RWPE1 (cell line): ENCODE data around the gene MAP4K4.

ENCODE experiments used
- CTCF ChIA-PET: fragments of 350-600 bp; sonication (Branson Sonifier 250); formaldehyde crosslinking; extraction: SDS; loops from one replicate; lab custom pipeline; 2021; lab: Yijun Ruan, JAX
- POLR2A ChIA-PET: fragments of 400-600 bp; formaldehyde crosslinking; extraction: SDS; loops from one replicate; lab custom pipeline; 2020; ENCODE audit warnings: antibody characterized with exemption; ENCODE audit not compliant: low non-redundant PET; lab: Yijun Ruan, JAX
- DNase-seq: peaks from one replicate; pipeline ENCODE4 v3.0.0; 2012; ENCODE audit warnings: low spot score
- H3K27ac ChIP-seq: fragments of 450-650 bp; 2 replicates; pipeline ENCODE4 v1.5.1; 2017
- CTCF ChIP-seq: fragments of 450-650 bp; conservative IDR thresholded peaks from 2 replicates; pipeline ENCODE4 v1.5.1; 2017; ENCODE audit warnings: low read depth, mild to moderate bottlenecking

The MAP4K4 gene

GRCh38 chr2:101892377-101892776 lies 194.9 kb downstream of the MAP4K4 start:
- H3K27ac ChIP-seq = no peak overlapping the region
- ChIA-PET POLR2A (no interaction called here), CTCF (no interaction called here)
- TF ChIP-seq CTCF = no peak
- no peak for DNase-seq

GRCh38 chr2:101893681-101894381 lies 196.3 kb downstream of the MAP4K4 start:
- no peak for TF ChIP-seq CTCF
- no peak for DNase-seq
- CTCF ChIA-PET = no interaction called here
- POLR2A ChIA-PET = no interaction called here
- H3K27ac ChIP-seq = no peak overlapping the region

GRCh38 chr2:101895039-101895438 lies 197.5 kb downstream of the MAP4K4 start:
- POLR2A ChIA-PET = no interaction called here
- CTCF ChIA-PET = interaction anchor here (0.6 to 0.7 kb wide), 2 partner anchors 55 to 1354 kb away, joined by 3 to 5 read pairs; no protein-coding TSS in a partner anchor
- H3K27ac ChIP-seq = no peak overlapping the region

GRCh38 chr2:101895819-101896322 lies 198.4 kb downstream of the MAP4K4 start:
- no peak overlapping the region for H3K27ac ChIP-seq
- CTCF ChIA-PET = interaction anchor here (0.7 to 0.9 kb wide), 2 partner anchors 14 to 56 kb away, joined by 5 to 6 read pairs; no protein-coding TSS in a partner anchor
- DNase-seq = no peak
- no peak for TF ChIP-seq CTCF
- POLR2A ChIA-PET = no interaction called here

More at GRCh38 chr2:101895039-101895438, 197.5 kb downstream of the MAP4K4 start:
- no peak for DNase-seq
- no peak for TF ChIP-seq CTCF

GRCh38 chr2:101897301-101897700 lies 199.8 kb downstream of the MAP4K4 start:
- ChIA-PET POLR2A (no interaction called here), CTCF (interaction anchor here (0.7 kb wide), 1 partner anchor 27 kb away, joined by 3 read pairs; no protein-coding TSS in a partner anchor)
- DNase-seq = no peak
- H3K27ac ChIP-seq = no peak overlapping the region
- TF ChIP-seq CTCF = no peak

- no peak for DNase-seq
- ChIA-PET CTCF (no interaction called here), POLR2A (no interaction called here)
- TF ChIP-seq CTCF = no peak
- H3K27ac ChIP-seq = no peak overlapping the region
Measured at GRCh38 chr2:101899265-101899664, 201.8 kb downstream of the MAP4K4 start.
